Neural cell (in vitro differentiated cells): ENCODE results near the gene FAM83B. TPM values are rescaled to one million over a fixed set of nuclear protein-coding genes. Genes with fewer than 3 reads are reported as not detected.
"Not testable (repeated sequence)": the region's sequence is repeated elsewhere in the genome, so short reads cannot be mapped to it uniquely, and the experiment has no call there.

Experiments
- H2AFZ ChIP-seq: fragments of 200-600, 300-800 bp; sonication (generic), shearing (Covaris generic); 2 replicates; pipeline ENCODE4 v1.6.0; 2014; ENCODE audit warnings: low read depth, mild to moderate bottlenecking, antibody characterized with exemption, low read length, moderate library complexity
- H3F3A ChIP-seq: fragments of 200-600 bp; shearing (Covaris generic); 2 replicates; pipeline ENCODE4 v1.6.1; 2016; ENCODE audit warnings: mild to moderate bottlenecking, moderate library complexity, mixed read lengths, antibody characterized with exemption, low read length; ENCODE audit not compliant: insufficient read depth, poor library complexity, severe bottlenecking
- H3K27ac ChIP-seq: fragments of 200-600, 300-800 bp; sonication (generic), shearing (Covaris generic); 2 replicates; pipeline ENCODE4 v1.5.1; 2014; ENCODE audit warnings: mild to moderate bottlenecking, low read length, moderate library complexity
- H3K27me3 ChIP-seq: fragments of 300-800, 200-600 bp; sonication (generic), shearing (Covaris generic); 2 replicates; pipeline ENCODE4 v1.6.0; 2014; ENCODE audit warnings: mild to moderate bottlenecking, low read depth, low read length, moderate library complexity; ENCODE audit not compliant: insufficient read depth
- H3K36me3 ChIP-seq: fragments of 300-800, 200-600 bp; sonication (generic), shearing (Covaris generic); 2 replicates; pipeline ENCODE4 v1.5.1; 2014; ENCODE audit warnings: mild to moderate bottlenecking, antibody characterized with exemption, low read length, moderate library complexity; ENCODE audit not compliant: insufficient read depth
- H3K4me2 ChIP-seq: fragments of 300-800, 200-600 bp; sonication (generic), shearing (Covaris generic); 2 replicates; pipeline ENCODE4 v1.6.0; 2014; ENCODE audit warnings: mild to moderate bottlenecking, low read length
- H3K4me3 ChIP-seq: fragments of 300-800, 200-600 bp; sonication (generic), shearing (Covaris generic); 2 replicates; pipeline ENCODE4 v1.5.1; 2014; ENCODE audit warnings: mild to moderate bottlenecking, low read length, moderate library complexity
- H3K79me2 ChIP-seq: fragments of 200-600 bp; shearing (Covaris generic); replicated peaks from 2 replicates; pipeline ENCODE4 v1.6.0; 2014; ENCODE audit warnings: mild to moderate bottlenecking, low read length, moderate library complexity; ENCODE audit not compliant: insufficient read depth
- H3K9ac ChIP-seq: fragments of 300-800, 200-600 bp; sonication (generic), shearing (Covaris generic); 2 replicates; pipeline ENCODE4 v1.6.1; 2016; ENCODE audit warnings: mild to moderate bottlenecking, low read length, mixed read lengths
- H3K9me2 ChIP-seq: fragments of 200-600 bp; shearing (Covaris generic); 2 replicates; pipeline ENCODE4 v1.6.1; 2016; ENCODE audit warnings: mild to moderate bottlenecking, low read length, mixed read lengths; ENCODE audit not compliant: insufficient read depth
- H3K9me3 ChIP-seq: fragments of 200-600, 300-800 bp; sonication (generic), shearing (Covaris generic); 2 replicates; pipeline ENCODE4 v1.6.1; 2016; ENCODE audit warnings: mild to moderate bottlenecking, mixed run types, low read length, moderate library complexity, mixed read lengths
- H4K20me1 ChIP-seq: fragments of 200-600 bp; shearing (Covaris generic); 2 replicates; pipeline ENCODE4 v1.6.1; 2016; ENCODE audit warnings: mild to moderate bottlenecking, mixed run types; ENCODE audit not compliant: insufficient read depth
- CTCF ChIP-seq: fragments of 450-650 bp; IDR thresholded peaks from 2 replicates; pipeline ENCODE4 v1.5.1; 2014; ENCODE audit warnings: antibody characterized with exemption, mild to moderate bottlenecking, moderate library complexity; ENCODE audit not compliant: poor library complexity, severe bottlenecking
- EP300 ChIP-seq: fragments of 450-650 bp; conservative IDR thresholded peaks from 2 replicates; pipeline ENCODE4 v1.6.1; 2014; ENCODE audit warnings: antibody characterized with exemption, mild to moderate bottlenecking, moderate library complexity; ENCODE audit not compliant: poor library complexity, severe bottlenecking
- EZH2 ChIP-seq: fragments of 200-600, 300-800 bp; shearing (Covaris generic), sonication (generic); IDR thresholded peaks from 2 replicates; pipeline ENCODE4 v1.6.1; 2014; ENCODE audit warnings: antibody characterized with exemption, low read length, borderline replicate concordance, mild to moderate bottlenecking; ENCODE audit not compliant: insufficient read depth, poor library complexity, severe bottlenecking
- MXI1 ChIP-seq: fragments of 450-650 bp; conservative IDR thresholded peaks from 2 replicates; pipeline ENCODE4 v1.6.1; 2014; ENCODE audit warnings: antibody characterized with exemption, mild to moderate bottlenecking; ENCODE audit not compliant: poor library complexity, severe bottlenecking
- POLR2AphosphoS5 ChIP-seq: IDR thresholded peaks from 2 replicates; pipeline ENCODE4 v1.6.1; 2012
- RAD21 ChIP-seq: fragments of 450-650 bp; conservative IDR thresholded peaks from 2 replicates; pipeline ENCODE4 v1.6.1; 2014; ENCODE audit warnings: antibody characterized with exemption, mild to moderate bottlenecking, moderate library complexity
- REST ChIP-seq: IDR thresholded peaks from 2 replicates; pipeline ENCODE4 v1.6.1; 2012; ENCODE audit warnings: borderline replicate concordance
- SMC3 ChIP-seq: fragments of 450-650 bp; conservative IDR thresholded peaks from 2 replicates; pipeline ENCODE4 v1.6.1; 2014; ENCODE audit warnings: antibody characterized with exemption, mild to moderate bottlenecking, moderate library complexity; ENCODE audit not compliant: poor library complexity
- TAF1 ChIP-seq: IDR thresholded peaks from 2 replicates; pipeline ENCODE4 v1.6.1; 2012; ENCODE audit warnings: low read depth
- polyA plus RNA-seq: library from polyadenylated mRNA; depleted of rRNA; stranded (reverse); fragments of >200 nt; gene quantifications from 2 replicates; pipeline ENCODE4 v1.2.3, GENCODE V29; 2014

The FAM83B gene
- polyA plus RNA-seq, 1 donor from 2014 or later = not detected

- Histone ChIP-seq H3K4me2 (no peak overlapping the region), H3K27me3 (no peaks in the 10 kb centered on the region), H3K9me3 (no peaks in the 10 kb centered on the region), H3F3A (no peaks in the 10 kb centered on the region), H3K27ac (no peak overlapping the region), H3K4me3 (no peak overlapping the region), H4K20me1 (no peaks in the 10 kb centered on the region), H3K36me3 (no peaks in the 10 kb centered on the region), H3K79me2 (no peaks in the 10 kb centered on the region), H2AFZ (no peak overlapping the region), H3K9me2 (no peaks in the 10 kb centered on the region), H3K9ac (no peak overlapping the region)
- TF ChIP-seq POLR2AphosphoS5 = no peak
- no peak for TF ChIP-seq SMC3
- no peak for TF ChIP-seq RAD21
Observed at GRCh38 chr6:54959820-54960219, 113.2 kb downstream of the FAM83B start.

GRCh38 chr6:54961372-54961771 lies 114.8 kb downstream of the FAM83B start:
- H2AFZ ChIP-seq, H3K27ac ChIP-seq, H3K9me2 ChIP-seq, H3F3A ChIP-seq, H3K36me3 ChIP-seq, H3K9me3 ChIP-seq, H3K4me3 ChIP-seq, H3K27me3 ChIP-seq, H3K79me2 ChIP-seq, H3K4me2 ChIP-seq, H4K20me1 ChIP-seq, H3K9ac ChIP-seq: not testable (repeated sequence)

GRCh38 chr6:54970337-54970736 lies 123.8 kb downstream of the FAM83B start:
- no peaks in the 10 kb centered on the region for H3K9me3 ChIP-seq
- no peak overlapping the region for H3K4me3 ChIP-seq
- no peak overlapping the region for H2AFZ ChIP-seq

More at GRCh38 chr6:54970337-54970736, 123.8 kb downstream of the FAM83B start:
- no peak overlapping the region for H3K27ac ChIP-seq
- H3K79me2 ChIP-seq = no peaks in the 10 kb centered on the region
- no peak overlapping the region for H3K4me2 ChIP-seq
- no peaks in the 10 kb centered on the region for H4K20me1 ChIP-seq
- H3K9ac ChIP-seq = no peak overlapping the region
- H3K9me2 ChIP-seq = no peaks in the 10 kb centered on the region
- no peaks in the 10 kb centered on the region for H3F3A ChIP-seq
- TF ChIP-seq EP300 = no peak
- TF ChIP-seq CTCF = no peak
- TF ChIP-seq EZH2 = no peak
- TF ChIP-seq TAF1 = no peak
- TF ChIP-seq SMC3 = no peak
- no peak for TF ChIP-seq MXI1
- no peak for TF ChIP-seq RAD21
- no peak for TF ChIP-seq REST
- no peak for TF ChIP-seq POLR2AphosphoS5
- H3K27me3 ChIP-seq = no peaks in the 10 kb centered on the region
- H3K36me3 ChIP-seq = no peaks in the 10 kb centered on the region
